ENCODE measurements around the gene ABHD1.
"Not testable (repeated sequence)": the region's sequence is repeated elsewhere in the genome, so short reads cannot be mapped to it uniquely, and the experiment has no call there.

Gene ABHD1

GRCh38 chr2:27123302-27124150, at the start of gene ABHD1:
Gene ABHD1, plus strand, starts transcription at chr2:27123815. Its CDS starts 134 bp downstream, at chr2:27123949.
- no peak for DNase-seq

GRCh38 chr2:27074738-27075565, 48.7 kb upstream of the ABHD1 start:
- DNase-seq: no peak

DNA sequence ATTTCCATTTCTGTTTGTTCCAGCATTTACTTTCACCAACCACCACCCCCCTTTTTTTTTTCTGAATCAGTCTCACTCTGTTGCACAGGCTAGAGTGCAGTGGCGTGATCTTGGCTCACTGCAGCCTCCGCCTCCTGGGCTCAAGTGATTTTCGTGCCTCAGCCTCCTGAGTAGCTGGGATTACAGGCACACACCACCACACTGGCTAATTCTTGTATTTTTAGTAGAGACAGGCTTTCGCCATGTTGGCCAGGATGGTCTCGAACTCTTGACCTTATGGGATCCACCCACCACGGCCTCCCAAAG, 48.1 kb upstream of the ABHD1 start:
- not testable (repeated sequence) for DNase-seq

DNA sequence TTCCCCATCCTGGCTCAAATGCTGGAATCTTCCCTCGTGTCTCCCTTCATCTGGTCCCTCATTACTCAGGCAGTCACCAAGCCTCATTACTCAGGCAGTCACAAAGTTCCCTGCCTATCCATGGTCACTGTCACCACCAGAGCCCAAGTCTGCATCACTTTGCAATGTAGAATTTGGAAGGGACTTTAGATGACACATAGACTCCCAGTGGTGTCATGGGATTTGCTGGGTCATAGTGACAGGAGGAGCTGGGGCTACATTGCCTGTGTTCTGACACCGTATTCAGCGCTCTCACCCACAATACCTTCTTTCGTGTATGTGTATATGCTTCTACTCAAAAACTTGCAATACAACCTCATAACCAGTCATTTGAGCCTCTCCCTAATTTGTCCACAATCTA, 47.3 kb upstream of the ABHD1 start:
- DNase-seq: no peak

GRCh38 chr2:27077231-27077630, 46.4 kb upstream of the ABHD1 start:
- no peak for DNase-seq

DNA sequence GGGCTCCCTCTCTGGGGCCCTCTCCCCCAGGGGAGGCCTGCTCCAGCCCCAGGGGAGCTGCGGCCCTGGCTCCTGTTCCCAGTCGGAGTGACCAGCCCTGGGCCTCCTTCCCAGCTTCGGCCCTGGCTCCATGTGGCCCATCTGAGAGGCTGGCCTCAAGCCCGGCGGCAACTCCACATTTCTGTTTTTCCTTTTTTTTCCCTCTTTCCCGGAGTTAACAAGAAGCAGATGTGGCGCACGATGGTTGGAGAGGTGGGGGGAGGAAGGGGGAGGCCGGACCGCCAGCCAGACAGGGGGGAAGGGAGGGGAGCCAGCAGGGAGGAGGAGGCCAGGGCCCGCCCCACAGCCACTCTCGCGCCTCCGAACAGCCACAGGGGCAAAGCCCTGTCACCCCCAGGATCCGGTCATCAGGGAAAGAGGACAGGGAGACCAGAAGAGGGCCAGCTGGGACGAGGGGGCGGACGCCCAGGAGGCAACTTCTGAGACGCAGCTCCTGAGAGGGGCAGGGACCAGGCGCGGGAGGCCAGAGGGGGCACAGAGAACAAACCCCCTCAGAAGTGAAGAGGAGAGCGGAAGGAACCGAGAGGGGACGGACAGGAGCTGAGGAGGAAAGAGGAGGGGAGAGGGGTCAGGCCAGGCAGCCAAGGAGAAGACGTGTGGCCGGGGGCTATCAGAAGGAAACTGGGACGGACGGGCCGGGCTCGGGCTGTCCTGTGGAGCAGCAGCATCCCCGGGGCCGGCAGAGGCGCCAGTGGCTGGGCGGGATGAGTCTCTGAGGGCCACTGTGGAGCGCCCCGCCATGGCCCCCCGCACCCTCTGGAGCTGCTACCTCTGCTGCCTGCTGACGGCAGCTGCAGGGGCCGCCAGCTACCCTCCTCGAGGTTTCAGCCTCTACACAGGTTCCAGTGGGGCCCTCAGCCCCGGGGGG, 45.1 kb upstream of the ABHD1 start, which contains the start of gene EMILIN1:
Gene EMILIN1, plus strand, starts transcription at position 349 of the 928 bp plus-strand sequence. Its CDS starts 451 bp downstream, at position 800.
- no peak for DNase-seq

DNA sequence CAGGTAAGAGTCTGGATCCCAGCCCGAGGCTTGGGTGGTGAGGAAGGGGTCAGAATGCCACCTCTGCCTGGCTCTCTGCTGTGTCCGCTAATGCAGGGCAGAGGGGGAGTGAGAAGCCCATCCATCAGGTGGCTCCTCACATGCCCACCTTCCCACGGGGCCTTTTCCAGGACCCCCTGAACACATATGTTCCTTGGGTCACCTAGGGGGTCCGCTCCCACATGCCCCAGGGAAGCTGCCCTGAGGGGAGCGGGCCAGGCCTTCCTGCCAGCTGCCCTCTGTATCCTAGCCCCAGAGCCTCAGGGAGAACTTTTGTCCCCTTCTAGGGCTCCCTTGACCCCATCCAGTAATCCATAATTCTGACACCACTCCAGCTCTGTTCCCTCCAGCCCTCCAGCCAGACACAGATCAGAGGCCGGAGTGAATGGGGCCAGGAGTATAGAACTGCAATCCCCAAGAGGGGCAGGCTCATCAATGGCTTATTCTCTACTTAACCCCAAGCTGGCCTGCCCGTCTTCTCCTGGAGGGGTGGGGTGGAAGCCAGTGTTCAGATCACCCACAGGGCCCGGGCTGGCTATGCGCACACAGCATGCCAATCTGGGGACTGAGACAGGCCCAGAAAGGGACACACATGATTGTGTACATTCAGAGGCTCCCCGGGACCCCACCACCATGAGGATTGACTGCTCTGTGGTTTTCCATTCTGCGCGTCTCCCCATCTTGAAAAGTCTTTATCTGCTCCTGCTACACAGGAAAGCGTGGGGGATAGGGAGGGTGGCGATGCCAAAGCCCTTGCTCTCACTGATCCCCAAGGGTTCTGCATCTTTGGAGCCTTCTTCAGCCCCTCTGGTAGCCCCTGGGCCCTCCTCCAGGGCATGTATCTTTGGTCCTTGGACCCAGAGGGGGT, 44.1 kb upstream of the ABHD1 start:
- DNase-seq: no peak

- no peak for DNase-seq
Measured at GRCh38 chr2:27080140-27080469, 43.5 kb upstream of the ABHD1 start.

- no peak for DNase-seq
Measured at GRCh38 chr2:27080603-27080936, 43.0 kb upstream of the ABHD1 start.

GRCh38 chr2:27081984-27082772, 41.4 kb upstream of the ABHD1 start:
- no peak for DNase-seq

- DNase-seq: no peak
Measured at GRCh38 chr2:27082773-27083409, 40.7 kb upstream of the ABHD1 start.

DNA sequence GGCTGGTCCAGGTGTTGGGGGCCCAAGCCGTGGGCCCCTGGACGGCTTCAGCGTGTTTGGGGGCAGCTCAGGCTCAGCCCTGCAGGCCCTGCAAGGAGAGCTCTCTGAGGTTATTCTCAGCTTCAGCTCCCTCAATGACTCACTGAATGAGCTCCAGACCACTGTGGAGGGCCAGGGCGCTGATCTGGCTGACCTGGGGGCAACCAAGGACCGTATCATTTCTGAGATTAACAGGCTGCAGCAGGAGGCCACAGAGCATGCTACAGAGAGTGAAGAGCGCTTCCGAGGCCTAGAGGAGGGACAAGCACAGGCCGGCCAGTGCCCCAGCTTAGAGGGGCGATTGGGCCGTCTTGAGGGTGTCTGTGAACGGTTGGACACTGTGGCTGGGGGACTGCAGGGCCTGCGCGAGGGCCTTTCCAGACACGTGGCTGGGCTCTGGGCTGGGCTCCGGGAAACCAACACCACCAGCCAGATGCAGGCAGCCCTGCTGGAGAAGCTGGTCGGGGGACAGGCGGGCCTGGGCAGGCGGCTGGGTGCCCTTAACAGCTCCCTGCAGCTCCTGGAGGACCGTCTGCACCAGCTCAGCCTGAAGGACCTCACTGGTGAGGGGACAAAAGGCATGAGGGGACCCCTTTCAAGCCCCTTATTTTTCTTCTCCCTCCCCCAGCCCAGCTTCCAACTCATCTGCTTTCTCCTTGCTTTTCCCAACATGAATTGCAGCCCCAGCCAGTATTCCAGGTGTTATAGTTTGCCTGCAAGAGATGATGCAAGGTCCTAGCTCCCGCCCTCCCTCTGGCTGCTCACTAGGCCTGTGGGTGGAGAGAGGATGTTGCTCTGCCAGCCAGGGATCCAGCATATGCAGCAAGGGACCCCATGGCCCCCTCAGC, 40.0 kb upstream of the ABHD1 start:
- DNase-seq: no peak

GRCh38 chr2:27084297-27085061, 39.1 kb upstream of the ABHD1 start:
- no peak for DNase-seq

- DNase-seq: no peak
Measured at GRCh38 chr2:27085062-27085672, 38.4 kb upstream of the ABHD1 start.

GRCh38 chr2:27085673-27086089, 37.9 kb upstream of the ABHD1 start:
- no peak for DNase-seq

GRCh38 chr2:27086090-27086723, 37.4 kb upstream of the ABHD1 start:
- peak; percentile 45 for DNase-seq

DNA sequence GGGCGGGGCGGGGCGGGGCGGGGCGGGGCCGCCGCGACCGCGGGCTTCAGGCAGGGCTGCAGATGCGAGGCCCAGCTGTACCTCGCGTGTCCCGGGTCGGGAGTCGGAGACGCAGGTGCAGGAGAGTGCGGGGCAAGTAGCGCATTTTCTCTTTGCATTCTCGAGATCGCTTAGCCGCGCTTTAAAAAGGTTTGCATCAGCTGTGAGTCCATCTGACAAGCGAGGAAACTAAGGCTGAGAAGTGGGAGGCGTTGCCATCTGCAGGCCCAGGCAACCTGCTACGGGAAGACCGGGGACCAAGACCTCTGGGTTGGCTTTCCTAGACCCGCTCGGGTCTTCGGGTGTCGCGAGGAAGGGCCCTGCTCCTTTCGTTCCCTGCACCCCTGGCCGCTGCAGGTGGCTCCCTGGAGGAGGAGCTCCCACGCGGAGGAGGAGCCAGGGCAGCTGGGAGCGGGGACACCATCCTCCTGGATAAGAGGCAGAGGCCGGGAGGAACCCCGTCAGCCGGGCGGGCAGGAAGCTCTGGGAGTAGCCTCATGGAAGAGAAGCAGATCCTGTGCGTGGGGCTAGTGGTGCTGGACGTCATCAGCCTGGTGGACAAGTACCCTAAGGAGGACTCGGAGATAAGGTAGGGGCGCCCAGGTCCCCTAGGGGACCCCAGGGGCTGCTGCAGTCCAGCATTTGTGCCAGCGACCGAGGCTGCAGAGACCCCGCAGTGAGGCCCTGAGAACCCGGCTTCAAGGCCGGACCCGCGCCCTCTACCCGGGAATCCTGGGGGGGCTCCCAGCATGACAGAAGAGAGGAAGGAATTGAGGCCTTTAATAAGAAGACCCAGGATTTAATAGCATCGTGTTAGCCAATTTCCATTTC, 36.7 kb upstream of the ABHD1 start, which contains the start of gene KHK:
Gene KHK, plus strand, starts transcription at position 49 of the 870 bp plus-strand sequence. Its CDS starts 488 bp downstream, at position 537.
- DNase-seq: no peak

Data from NCI-H1436 treated with DMSO at 0.1 percent for 48 hours (cell line).